GM23338 (cell line): ENCODE results near the gene HIF3A. TPM values are rescaled to one million over a fixed set of nuclear protein-coding genes. Genes with fewer than 3 reads are reported as not detected.

Experiments
- ATAC-seq: fragments of 200-7000 bp; cut with Tn5 transposase; 3 replicates; pipeline ENCODE4 v1.9.1; 2020
- DNase-seq: peaks from one replicate; pipeline ENCODE4 v3.0.0-alpha.2; 2015; ENCODE audit warnings: low spot score
- H2AFZ ChIP-seq: fragments of 200-600 bp; sonication (generic); 2 replicates; pipeline ENCODE4 v1.8.0; 2016; ENCODE audit warnings: antibody characterized with exemption, mild to moderate bottlenecking, moderate library complexity
- H3F3A ChIP-seq: fragments of 200-600 bp; sonication (generic); replicated peaks from 2 replicates; pipeline ENCODE4 v1.8.0; 2017; ENCODE audit warnings: antibody characterized with exemption, mixed run types, low read depth
- H3K27ac ChIP-seq: fragments of 200-600 bp; sonication (generic); 2 replicates; pipeline ENCODE4 v1.6.1; 2016; ENCODE audit warnings: low read depth
- H3K27me3 ChIP-seq: fragments of 200-600 bp; sonication (generic); 2 replicates; pipeline ENCODE4 v1.8.0; 2016; ENCODE audit warnings: mild to moderate bottlenecking, mixed run types, moderate library complexity; ENCODE audit not compliant: insufficient read depth
- H3K36me3 ChIP-seq: fragments of 200-600 bp; sonication (generic); 2 replicates; pipeline ENCODE4 v1.8.0; 2016; ENCODE audit warnings: mild to moderate bottlenecking; ENCODE audit not compliant: insufficient read depth
- H3K4me1 ChIP-seq: fragments of 200-600 bp; sonication (generic); 2 replicates; pipeline ENCODE4 v1.8.0; 2016; ENCODE audit warnings: mild to moderate bottlenecking, moderate library complexity; ENCODE audit not compliant: insufficient read depth
- H3K4me2 ChIP-seq: fragments of 200-600 bp; sonication (generic); 2 replicates; pipeline ENCODE4 v1.7.1; 2017; ENCODE audit warnings: mixed run types
- H3K4me3 ChIP-seq: fragments of 200-600 bp; sonication (generic); 2 replicates; pipeline ENCODE4 v1.6.1; 2016; ENCODE audit warnings: mixed run types
- H3K79me2 ChIP-seq: fragments of 200-600 bp; sonication (generic); replicated peaks from 2 replicates; pipeline ENCODE4 v1.8.0; 2017; ENCODE audit warnings: mild to moderate bottlenecking; ENCODE audit not compliant: insufficient read depth
- H3K9me2 ChIP-seq: fragments of 200-600 bp; sonication (generic); 2 replicates; pipeline ENCODE4 v1.8.0; 2017; ENCODE audit not compliant: insufficient read depth
- H4K20me1 ChIP-seq: fragments of 200-600 bp; sonication (generic); replicated peaks from 2 replicates; pipeline ENCODE4 v1.8.0; 2017; ENCODE audit warnings: mild to moderate bottlenecking; ENCODE audit not compliant: insufficient read depth
- H3K27ac Mint-ChIP-seq: 2 replicates; pipeline ENCODE4 v1.8.0; 2020; ENCODE audit warnings: inconsistent platforms, mild to moderate bottlenecking, moderate library complexity, mixed read lengths
- H3K27me3 Mint-ChIP-seq: 3 replicates; pipeline ENCODE4 v1.8.0; 2022; ENCODE audit warnings: low read depth, mild to moderate bottlenecking, moderate library complexity, mixed read lengths, inconsistent platforms; ENCODE audit not compliant: insufficient read depth, poor library complexity
- H3K36me3 Mint-ChIP-seq: 3 replicates; pipeline ENCODE4 v1.8.0; 2021; ENCODE audit warnings: low read depth, mild to moderate bottlenecking, inconsistent platforms, moderate library complexity, mixed read lengths
- H3K4me1 Mint-ChIP-seq: 3 replicates; pipeline ENCODE4 v1.8.0; 2020; ENCODE audit warnings: mild to moderate bottlenecking, inconsistent platforms, mixed read lengths
- H3K4me3 Mint-ChIP-seq: 3 replicates; pipeline ENCODE4 v1.8.0; 2021; ENCODE audit warnings: moderate library complexity, mild to moderate bottlenecking, inconsistent platforms, mixed read lengths
- H3K9me3 Mint-ChIP-seq: 3 replicates; pipeline ENCODE4 v1.8.0; 2020; ENCODE audit warnings: moderate library complexity, mild to moderate bottlenecking, inconsistent platforms, mixed read lengths
- CREB1 ChIP-seq: fragments of 250-450 bp; sonication (Bioruptor Pico); IDR thresholded peaks from 2 replicates; pipeline ENCODE4 v1.5.0; 2020; ENCODE audit warnings: low read depth, mild to moderate bottlenecking, moderate library complexity
- CTCF ChIP-seq, 2 experiments: fragments of 200-600 bp in 1 of 2; sonication (generic) in 1 of 2; conservative IDR thresholded peaks; 2 replicates each; pipeline versions ENCODE4 v1.5.1 to v1.6.1; 2016 to 2017; ENCODE audit warnings: antibody characterized with exemption in 2 of 2, low read depth in 2 of 2, mild to moderate bottlenecking in 2 of 2, moderate library complexity in 1 of 2
- ETS1 ChIP-seq: IDR thresholded peaks from 2 replicates; pipeline ENCODE4 v1.6.1; 2016; ENCODE audit warnings: antibody characterized with exemption
- EZH2 ChIP-seq: fragments of 200-600 bp; sonication (generic); IDR thresholded peaks from one replicate; pipeline ENCODE4 v1.8.0; 2017; ENCODE audit warnings: antibody characterized with exemption, mild to moderate bottlenecking, low read depth; ENCODE audit not compliant: unreplicated experiment
- EZH2phosphoT487 ChIP-seq: fragments of 200-600 bp; sonication (generic); IDR thresholded peaks from one replicate; pipeline ENCODE4 v1.8.1; 2018; ENCODE audit warnings: antibody characterized with exemption; ENCODE audit not compliant: unreplicated experiment
- JUNB ChIP-seq: IDR thresholded peaks from one replicate; pipeline ENCODE4 v1.6.1; 2016; ENCODE audit warnings: antibody characterized with exemption; ENCODE audit not compliant: unreplicated experiment
- NANOG ChIP-seq: IDR thresholded peaks from 2 replicates; pipeline ENCODE4 v1.6.1; 2016; ENCODE audit warnings: antibody characterized with exemption, borderline replicate concordance
- POLR2AphosphoS5 ChIP-seq: IDR thresholded peaks from 2 replicates; pipeline ENCODE4 v1.6.1; 2016; ENCODE audit warnings: antibody characterized with exemption, low read depth
- REST ChIP-seq: IDR thresholded peaks from one replicate; pipeline ENCODE4 v1.6.1; 2018; ENCODE audit warnings: antibody characterized with exemption; ENCODE audit not compliant: unreplicated experiment
- STAT1 ChIP-seq: IDR thresholded peaks from one replicate; pipeline ENCODE4 v1.6.1; 2016; ENCODE audit warnings: antibody characterized with exemption; ENCODE audit not compliant: unreplicated experiment
- ZNF114 ChIP-seq: fragments of 250-450 bp; sonication (Bioruptor Pico); IDR thresholded peaks from 2 replicates; pipeline ENCODE4 v1.5.0; 2020; ENCODE audit warnings: mild to moderate bottlenecking, moderate library complexity
- ZNF331 ChIP-seq: fragments of 250-450 bp; sonication (Bioruptor Pico); IDR thresholded peaks from 2 replicates; pipeline ENCODE4 v1.5.0; 2020; ENCODE audit warnings: low read depth, mild to moderate bottlenecking, moderate library complexity
- ZNF462 ChIP-seq: fragments of 250-450 bp; sonication (Bioruptor Pico); IDR thresholded peaks from 2 replicates; pipeline ENCODE4 v1.5.0; 2020; ENCODE audit warnings: mild to moderate bottlenecking, moderate library complexity
- polyA plus RNA-seq: library from polyadenylated mRNA; unstranded; fragments of >200 nt; fragmentation: Nextera tagmentation; extraction: Ambion mirVana; gene quantifications from 2 replicates; pipeline ENCODE4 v1.2.1, GENCODE V29; 2016
- total RNA-seq: library from RNA; depleted of rRNA; stranded (reverse); fragments of >200 nt; shearing (Covaris generic); gene quantifications from 2 replicates; pipeline ENCODE4 v1.2.3, GENCODE V29; 2014

HIF3A gene
- total and polyA plus RNA-seq, 2 experiments from 2014 or later, result 20.4 to 70.5 TPM

GRCh38 chr19:46269101-46269500, 27.7 kb upstream of the HIF3A start:
- H3K36me3 Mint-ChIP-seq, result no peaks in the 10 kb centered on the region
- DNase-seq (no peak), ATAC-seq (no peak)
- Histone ChIP-seq H3K4me2 (no peak overlapping the region), H3K79me2 (no peaks in the 10 kb centered on the region), H3K9me2 (no peaks in the 10 kb centered on the region), H4K20me1 (no peaks in the 10 kb centered on the region), H3K4me3 (no peak overlapping the region), H3K4me1 (peaks cover 22% of the 10 kb centered on the region), H3K36me3 (no peaks in the 10 kb centered on the region), H3K27me3 (no peaks in the 10 kb centered on the region), H2AFZ (no peak overlapping the region), H3K27ac (no peak overlapping the region), H3F3A (0 out of 2 replicates have a peak, but pooled peaks cover 6% of the 10 kb centered on the region)
- H3K4me1 Mint-ChIP-seq, result peaks cover 31% of the 10 kb centered on the region
- H3K27me3 Mint-ChIP-seq, result peaks cover 4% of the 10 kb centered on the region
- TF ChIP-seq POLR2AphosphoS5, result no peak
- no peak for TF ChIP-seq STAT1
- TF ChIP-seq CTCF (conservative IDR thresholded peaks at IDR 0.05; ENCODE audit: low read depth in 2 of 2), result no peak
- TF ChIP-seq JUNB, result no peak
- TF ChIP-seq ZNF331, result no peak
- no peak for TF ChIP-seq ZNF462 (CRISPR knock-in tag)
- no peak for TF ChIP-seq NANOG
- no peak for TF ChIP-seq EZH2
- no peak for TF ChIP-seq ZNF114
- TF ChIP-seq REST, result no peak
- TF ChIP-seq ETS1, result no peak
- no peak for TF ChIP-seq CREB1 (CRISPR knock-in tag)
- no peak for TF ChIP-seq EZH2phosphoT487
- H3K9me3 Mint-ChIP-seq, result no peaks in the 10 kb centered on the region
- no peak overlapping the region for H3K27ac Mint-ChIP-seq
- H3K4me3 Mint-ChIP-seq, result no peak overlapping the region
